HG03571 (cell line): ENCODE results near the gene DNMBP.
A peak's percentile ranks its signal among the peaks of the same experiment; 100 is the strongest.
"Not testable (repeated sequence)": the region's sequence is repeated elsewhere in the genome, so short reads cannot be mapped to it uniquely, and the experiment has no call there.

Experiments used
- ATAC-seq: cut with Tn5 transposase; IDR thresholded peaks from one replicate; pipeline ENCODE4 v1.9.1; 2021; ENCODE audit not compliant: unreplicated experiment

Gene DNMBP

GRCh38 chr10:99958806-99959205, 50.9 kb downstream of the DNMBP start:
- no peak for ATAC-seq

GRCh38 chr10:99958302-99958701, 51.4 kb downstream of the DNMBP start:
- no peak for ATAC-seq

- ATAC-seq: not testable (repeated sequence)
These were observed 56.2 kb downstream of the DNMBP start for GRCh38 chr10:99953510-99953909.

GRCh38 chr10:99952799-99953198, 56.9 kb downstream of the DNMBP start:
- no peak for ATAC-seq

GRCh38 chr10:99946051-99946450, 63.7 kb downstream of the DNMBP start:
- not testable (repeated sequence) for ATAC-seq

GRCh38 chr10:99945263-99945662, 64.5 kb downstream of the DNMBP start:
- no peak for ATAC-seq

- ATAC-seq: no peak
These were observed 64.9 kb downstream of the DNMBP start for GRCh38 chr10:99944860-99945259.

- ATAC-seq: no peak
These were observed 65.8 kb downstream of the DNMBP start for GRCh38 chr10:99943908-99944307.

- no peak for ATAC-seq
These were observed 67.6 kb downstream of the DNMBP start for GRCh38 chr10:99941942-99942820.

GRCh38 chr10:99938563-99938962, 71.2 kb downstream of the DNMBP start:
- peak; percentile 87 for ATAC-seq

GRCh38 chr10:99937630-99938029, 72.1 kb downstream of the DNMBP start:
- ATAC-seq: no peak

- ATAC-seq: not testable (repeated sequence)
These were observed 77.4 kb downstream of the DNMBP start for GRCh38 chr10:99932203-99932957.

- no peak for ATAC-seq
These were observed 78.8 kb downstream of the DNMBP start for GRCh38 chr10:99930731-99931550.

GRCh38 chr10:99929360-99929759, 80.4 kb downstream of the DNMBP start:
- no peak for ATAC-seq

GRCh38 chr10:99927721-99928280, 81.9 kb downstream of the DNMBP start:
- ATAC-seq: no peak

GRCh38 chr10:99926925-99927720, 82.6 kb downstream of the DNMBP start:
- ATAC-seq: no peak

GRCh38 chr10:99924451-99925255, 85.1 kb downstream of the DNMBP start:
- ATAC-seq: no peak

- ATAC-seq: no peak
These were observed 87.8 kb downstream of the DNMBP start for GRCh38 chr10:99921948-99922347.

GRCh38 chr10:99920901-99921300, 88.8 kb downstream of the DNMBP start:
- ATAC-seq: no peak
